HG02623 (cell line): ENCODE data around the gene ZNF460.

ENCODE experiments used
- ATAC-seq: cut with Tn5 transposase; IDR thresholded peaks from one replicate; pipeline ENCODE4 v1.9.1; 2021; ENCODE audit warnings: moderate library complexity; ENCODE audit not compliant: unreplicated experiment

The ZNF460 gene

GRCh38 chr19:57279418-57280164 is 694 bp upstream of the ZNF460 start:
- peak; percentile 63 for ATAC-seq

GRCh38 chr19:57280962-57281400 is 696 bp downstream of the ZNF460 start:
- no peak for ATAC-seq

GRCh38 chr19:57282011-57282643 is 1.8 kb downstream of the ZNF460 start:
- no peak for ATAC-seq

- ATAC-seq: no peak
Measured at GRCh38 chr19:57288373-57288772, 8.1 kb downstream of the ZNF460 start.

GRCh38 chr19:57290970-57291369 is 10.7 kb downstream of the ZNF460 start:
- no peak for ATAC-seq

- ATAC-seq: no peak
Measured at GRCh38 chr19:57292547-57292946, 12.3 kb downstream of the ZNF460 start.

GRCh38 chr19:57293719-57294118 is 13.4 kb downstream of the ZNF460 start:
- no peak for ATAC-seq

GRCh38 chr19:57302020-57302465 is 21.8 kb downstream of the ZNF460 start:
- no peak for ATAC-seq

GRCh38 chr19:57302727-57303401 is 22.6 kb downstream of the ZNF460 start:
- no peak for ATAC-seq

GRCh38 chr19:57305056-57305455 is 24.8 kb downstream of the ZNF460 start:
- ATAC-seq: no peak

- no peak for ATAC-seq
Measured at GRCh38 chr19:57308514-57308913, 28.2 kb downstream of the ZNF460 start.

- no peak for ATAC-seq
Measured at GRCh38 chr19:57310792-57311191, 30.5 kb downstream of the ZNF460 start.

GRCh38 chr19:57314146-57314545 is 33.9 kb downstream of the ZNF460 start:
- no peak for ATAC-seq

GRCh38 chr19:57317503-57317902 is 37.2 kb downstream of the ZNF460 start:
- ATAC-seq: no peak

- ATAC-seq: no peak
Measured at GRCh38 chr19:57319869-57320179, 39.5 kb downstream of the ZNF460 start.

GRCh38 chr19:57320180-57321084 is 40.1 kb downstream of the ZNF460 start, which contains the start of gene ZNF543:
TSS of gene ZNF543 (plus strand) at chr19:57320472. CDS start at chr19:57320854, 382 bp downstream.
- peak; percentile 97 for ATAC-seq

- ATAC-seq: no peak
Measured at GRCh38 chr19:57321116-57321515, 40.8 kb downstream of the ZNF460 start.

- ATAC-seq: no peak
Measured at GRCh38 chr19:57321751-57322150, 41.5 kb downstream of the ZNF460 start.

- no peak for ATAC-seq
Measured at GRCh38 chr19:57324992-57325391, 44.7 kb downstream of the ZNF460 start.

GRCh38 chr19:57327993-57328392 is 47.7 kb downstream of the ZNF460 start:
- ATAC-seq: no peak

- no peak for ATAC-seq
Measured at GRCh38 chr19:57334191-57334590, 53.9 kb downstream of the ZNF460 start.
